Measurements from ENCODE around the gene GALNT18. TPM values are rescaled to one million over a fixed set of nuclear protein-coding genes. Genes with fewer than 3 reads are reported as not detected.

GALNT18 gene
- total RNA-seq, 1 donor from 2014 or later = 2.1 TPM

GRCh38 chr11:11667056-11667455, 45.3 kb upstream of the GALNT18 start:
- Mint-ChIP-seq H3K36me3 (ENCODE audit: insufficient read depth) (no peaks in the 10 kb centered on the region), H3K27me3 (peaks cover 22% of the 10 kb centered on the region), H3K4me3 (ENCODE audit: low read depth) (no peak overlapping the region), H3K9me3 (ENCODE audit: low read depth) (peaks cover 4% of the 10 kb centered on the region), H3K4me1 (ENCODE audit: low read depth) (no peaks in the 10 kb centered on the region), H3K27ac (no peak overlapping the region)
- no peak for DNase-seq (ENCODE audit: low spot score, unreplicated experiment)
- no peak for TF ChIP-seq CTCF (IDR thresholded peaks at IDR 0.05; ENCODE audit: unreplicated experiment)

GRCh38 chr11:11665407-11665806, 43.6 kb upstream of the GALNT18 start:
- Mint-ChIP-seq H3K27me3 (peaks cover 21% of the 10 kb centered on the region), H3K27ac (no peak overlapping the region), H3K4me3 (ENCODE audit: low read depth) (no peak overlapping the region), H3K36me3 (ENCODE audit: insufficient read depth) (no peaks in the 10 kb centered on the region), H3K9me3 (ENCODE audit: low read depth) (peaks cover 4% of the 10 kb centered on the region), H3K4me1 (ENCODE audit: low read depth) (no peaks in the 10 kb centered on the region)
- no peak for DNase-seq (ENCODE audit: low spot score, unreplicated experiment)
- TF ChIP-seq CTCF (IDR thresholded peaks at IDR 0.05; ENCODE audit: unreplicated experiment) = no peak

GRCh38 chr11:11663907-11664306, 42.1 kb upstream of the GALNT18 start:
- DNase-seq (ENCODE audit: low spot score, unreplicated experiment) = no peak
- Mint-ChIP-seq H3K4me3 (ENCODE audit: low read depth) (no peak overlapping the region), H3K9me3 (ENCODE audit: low read depth) (peaks cover 4% of the 10 kb centered on the region), H3K4me1 (ENCODE audit: low read depth) (no peaks in the 10 kb centered on the region), H3K27ac (no peak overlapping the region), H3K27me3 (peaks cover 21% of the 10 kb centered on the region), H3K36me3 (ENCODE audit: insufficient read depth) (no peaks in the 10 kb centered on the region)
- TF ChIP-seq CTCF (IDR thresholded peaks at IDR 0.05; ENCODE audit: unreplicated experiment) = no peak

- no peak for DNase-seq (ENCODE audit: low spot score, unreplicated experiment)
- H3K27ac Mint-ChIP-seq = no peak overlapping the region
- peaks cover 4% of the 10 kb centered on the region for H3K9me3 Mint-ChIP-seq (ENCODE audit: low read depth)
- peaks cover 21% of the 10 kb centered on the region for H3K27me3 Mint-ChIP-seq
- H3K36me3 Mint-ChIP-seq (ENCODE audit: insufficient read depth) = no peaks in the 10 kb centered on the region
- no peak for TF ChIP-seq CTCF (IDR thresholded peaks at IDR 0.05; ENCODE audit: unreplicated experiment)
- H3K4me1 Mint-ChIP-seq (ENCODE audit: low read depth) = no peaks in the 10 kb centered on the region
- H3K4me3 Mint-ChIP-seq (ENCODE audit: low read depth) = no peak overlapping the region
These were observed 40.8 kb upstream of the GALNT18 start for GRCh38 chr11:11662578-11662977.

GRCh38 chr11:11661326-11662040, 39.7 kb upstream of the GALNT18 start:
- DNase-seq (ENCODE audit: low spot score, unreplicated experiment) = no peak
- Mint-ChIP-seq H3K27me3 (peaks cover 21% of the 10 kb centered on the region), H3K4me3 (ENCODE audit: low read depth) (no peak overlapping the region), H3K4me1 (ENCODE audit: low read depth) (no peaks in the 10 kb centered on the region), H3K36me3 (ENCODE audit: insufficient read depth) (no peaks in the 10 kb centered on the region), H3K9me3 (ENCODE audit: low read depth) (no peaks in the 10 kb centered on the region), H3K27ac (peak overlapping the region; percentile 27)
- TF ChIP-seq CTCF (IDR thresholded peaks at IDR 0.05; ENCODE audit: unreplicated experiment) = no peak

All from progenitor cell of endocrine pancreas (in vitro differentiated cells).